ENCODE measurements around the gene CCDC88C.

DNA sequence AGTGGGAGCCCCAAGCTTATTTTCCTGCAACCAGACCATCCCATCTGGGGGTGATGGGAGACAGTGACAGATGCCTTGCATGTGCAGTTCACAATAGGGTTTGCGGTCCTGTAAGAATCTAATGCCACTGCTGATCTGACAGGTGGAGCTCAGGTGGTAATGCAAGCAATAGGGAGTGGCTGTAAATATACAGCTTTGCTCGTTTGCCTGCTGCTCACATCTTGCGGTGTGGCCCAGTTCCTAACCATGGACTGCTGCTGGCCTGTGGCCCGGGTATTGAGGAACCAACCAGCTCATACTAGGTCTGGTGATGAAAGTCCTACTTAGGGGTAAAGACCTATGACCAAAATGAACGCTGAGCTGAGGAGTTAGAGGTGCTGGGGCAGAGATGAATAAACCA is 36.1 kb upstream of the CCDC88C start:
- TF ChIP-seq CTCF (IDR thresholded peaks at IDR 0.05) (no peak), EP300 (IDR thresholded peaks at IDR 0.05) (no peak), POLR2A (IDR thresholded peaks at IDR 0.05) (no peak), POLR2AphosphoS5 (IDR thresholded peaks at IDR 0.05) (no peak)

Data from upper lobe of left lung (tissue), 4 donors.